CD4-positive, alpha-beta memory T cell (primary cell): Measurements from ENCODE around the gene GUCY2C. TPM values are rescaled to one million over a fixed set of nuclear protein-coding genes. Genes with fewer than 3 reads are reported as not detected.
A peak's percentile ranks its signal among the peaks of the same experiment; 100 is the strongest.
"Not testable (repeated sequence)": the region's sequence is repeated elsewhere in the genome, so short reads cannot be mapped to it uniquely, and the experiment has no call there.

ENCODE experiments used
- CTCF ChIA-PET: fragments of 350-600 bp; sonication (Branson Sonifier 250); formaldehyde crosslinking; loops from one replicate; lab custom pipeline; 2021; ENCODE audit warnings: inconsistent platforms; ENCODE audit not compliant: partially characterized antibody; lab: Charles Lee
- POLR2A ChIA-PET: fragments of 350-600 bp; sonication (Branson Sonifier 250); formaldehyde crosslinking; loops from one replicate; lab custom pipeline; 2021; ENCODE audit not compliant: partially characterized antibody; lab: Charles Lee
- DNase-seq, 5 donors: peaks; one replicate each; pipeline versions ENCODE4 v3.0.0 to v3.0.0-alpha.2; 2020 to 2022; ENCODE audit warnings: mixed read lengths in 1 of 5
- H3K27ac ChIP-seq: one replicate; pipeline ENCODE4 v1.7.0; 2013; ENCODE audit warnings: low read depth, low read length
- H3K27me3 ChIP-seq: 2 replicates; pipeline ENCODE4 v1.7.0; 2013; ENCODE audit warnings: mild to moderate bottlenecking, low read length, moderate library complexity; ENCODE audit not compliant: insufficient read depth
- H3K36me3 ChIP-seq: 2 replicates; pipeline ENCODE4 v1.7.0; 2013; ENCODE audit warnings: mild to moderate bottlenecking, low read length, moderate library complexity; ENCODE audit not compliant: insufficient read depth
- H3K4me1 ChIP-seq: 2 replicates; pipeline ENCODE4 v1.7.0; 2013; ENCODE audit warnings: mild to moderate bottlenecking, low read length, moderate library complexity; ENCODE audit not compliant: insufficient read depth
- H3K4me3 ChIP-seq, 2 donors: one replicate each; pipeline ENCODE4 v1.7.0; 2013; ENCODE audit warnings: low read length in 2 of 2, mild to moderate bottlenecking in 1 of 2
- H3K9me3 ChIP-seq, 2 donors: one replicate each; pipeline ENCODE4 v1.7.0; 2013; ENCODE audit warnings: low read length in 2 of 2, control low read depth in 1 of 2; ENCODE audit not compliant: control insufficient read depth in 1 of 2
- H3K27ac Mint-ChIP-seq, 7 donors: one replicate each; pipeline ENCODE4 v1.8.0; 2020 to 2021; ENCODE audit warnings: mixed read lengths in 7 of 7, mild to moderate bottlenecking in 6 of 7, inconsistent platforms in 3 of 7, moderate library complexity in 3 of 7
- H3K27me3 Mint-ChIP-seq, 2 donors: one replicate each; pipeline ENCODE4 v1.8.0; 2020 to 2021; ENCODE audit warnings: mixed read lengths in 2 of 2
- H3K36me3 Mint-ChIP-seq, 2 donors: one replicate each; pipeline ENCODE4 v1.8.0; 2020 to 2021; ENCODE audit warnings: mixed read lengths in 2 of 2, inconsistent platforms in 1 of 2, mild to moderate bottlenecking in 1 of 2
- H3K4me1 Mint-ChIP-seq, 4 donors: one replicate each; pipeline ENCODE4 v1.8.0; 2020 to 2021; ENCODE audit warnings: mixed read lengths in 4 of 4, mild to moderate bottlenecking in 1 of 4
- H3K4me3 Mint-ChIP-seq, 8 donors: one replicate each; pipeline ENCODE4 v1.8.0; 2020 to 2021; ENCODE audit warnings: mixed read lengths in 8 of 8, mild to moderate bottlenecking in 7 of 8, moderate library complexity in 6 of 8, inconsistent platforms in 3 of 8
- H3K9me3 Mint-ChIP-seq, 8 donors: one replicate each; pipeline ENCODE4 v1.8.0; 2020 to 2021; ENCODE audit warnings: mixed read lengths in 8 of 8, mild to moderate bottlenecking in 5 of 8, inconsistent platforms in 3 of 8, moderate library complexity in 1 of 8
- intact Hi-C: fragments of 100-400 bp; cut with micrococcal nuclease; formaldehyde crosslinking; loops from one replicate; pipeline ENCODE4 v1.15.1; 2023
- polyA plus RNA-seq, 2 donors: library from polyadenylated mRNA; unstranded; fragments of 300-500 nt; fragmentation: Illumina TruSeq; gene quantifications; one replicate each; pipeline ENCODE4 v1.2.3, GENCODE V29; 2021
- total RNA-seq, 2 experiments: library from RNA; stranded (reverse); gene quantifications; one replicate each; pipeline ENCODE4 v1.2.3, GENCODE V29; 2021

Gene GUCY2C
- total and polyA plus RNA-seq, 4 experiments from 2014 or later, result not detected

DNA sequence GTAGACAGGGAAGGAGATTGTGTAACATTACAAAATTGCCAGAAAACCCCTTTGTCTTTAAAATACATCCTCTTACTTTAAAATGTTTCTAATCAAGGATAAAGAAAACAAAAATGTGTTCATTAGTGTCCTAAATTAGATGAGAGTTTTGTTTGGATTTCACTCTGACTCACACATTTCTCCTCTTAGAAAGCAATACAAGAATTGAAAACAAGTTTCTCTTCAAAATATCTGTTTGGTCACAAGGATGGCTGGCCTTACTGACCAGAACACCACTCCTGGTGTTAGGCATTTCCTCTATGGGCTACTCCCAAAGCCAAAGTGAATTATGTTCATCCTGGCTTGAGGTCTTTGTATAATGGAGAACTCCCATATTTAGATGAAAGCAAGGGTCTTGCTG lies 6.4 kb downstream of the GUCY2C start:
- H3K9me3 ChIP-seq, result no peaks in the 10 kb centered on the region
- no peak overlapping the region for H3K4me3 ChIP-seq
- no peaks in the 10 kb centered on the region for H3K27me3 ChIP-seq
- POLR2A ChIA-PET, result no interaction called here
- Mint-ChIP-seq H3K27ac (no peak overlapping the region), H3K9me3 (no peaks in the 10 kb centered on the region), H3K4me1 (no peaks in the 10 kb centered on the region), H3K4me3 (no peak overlapping the region), H3K36me3 (no peaks in the 10 kb centered on the region), H3K27me3 (peaks cover 0 to 7% of the 10 kb centered on the region in 2 donors)
- no peak for DNase-seq
- CTCF ChIA-PET, result no interaction called here
- intact Hi-C loops, result no loop called here
- H3K27ac ChIP-seq, result no peak overlapping the region
- H3K36me3 ChIP-seq, result no peaks in the 10 kb centered on the region
- no peaks in the 10 kb centered on the region for H3K4me1 ChIP-seq

DNA sequence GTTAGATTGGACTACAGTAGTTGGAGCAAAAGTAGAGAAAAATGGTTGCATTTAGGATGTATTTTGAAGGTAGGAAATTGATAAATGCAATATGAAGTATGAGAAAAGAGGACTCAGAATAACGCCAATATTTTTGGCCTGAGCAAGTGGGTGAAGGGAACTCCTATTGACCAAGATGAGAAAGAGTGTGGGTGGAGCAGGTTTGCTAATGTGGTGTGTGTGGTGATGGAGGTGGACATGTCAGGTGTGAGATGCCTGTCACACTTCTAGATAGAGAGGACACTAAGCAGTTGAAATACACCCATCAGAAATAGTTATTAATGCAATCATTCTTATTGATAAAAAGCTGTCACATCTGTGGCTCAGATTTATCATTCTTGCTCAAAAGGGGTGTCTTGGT lies 7.3 kb downstream of the GUCY2C start:
- Histone ChIP-seq H3K9me3 (no peaks in the 10 kb centered on the region), H3K27me3 (no peaks in the 10 kb centered on the region), H3K27ac (no peak overlapping the region), H3K4me3 (no peak overlapping the region), H3K36me3 (no peaks in the 10 kb centered on the region), H3K4me1 (no peaks in the 10 kb centered on the region)
- H3K27me3 Mint-ChIP-seq, result peaks cover 0 to 6% of the 10 kb centered on the region in 2 donors
- DNase-seq, result no peak
- POLR2A ChIA-PET, result no interaction called here
- no peaks in the 10 kb centered on the region for H3K36me3 Mint-ChIP-seq
- intact Hi-C loops, result no loop called here
- H3K27ac Mint-ChIP-seq, result no peak overlapping the region
- H3K4me3 Mint-ChIP-seq, result no peak overlapping the region
- H3K4me1 Mint-ChIP-seq, result no peaks in the 10 kb centered on the region
- H3K9me3 Mint-ChIP-seq, result no peaks in the 10 kb centered on the region
- CTCF ChIA-PET, result no interaction called here

DNA sequence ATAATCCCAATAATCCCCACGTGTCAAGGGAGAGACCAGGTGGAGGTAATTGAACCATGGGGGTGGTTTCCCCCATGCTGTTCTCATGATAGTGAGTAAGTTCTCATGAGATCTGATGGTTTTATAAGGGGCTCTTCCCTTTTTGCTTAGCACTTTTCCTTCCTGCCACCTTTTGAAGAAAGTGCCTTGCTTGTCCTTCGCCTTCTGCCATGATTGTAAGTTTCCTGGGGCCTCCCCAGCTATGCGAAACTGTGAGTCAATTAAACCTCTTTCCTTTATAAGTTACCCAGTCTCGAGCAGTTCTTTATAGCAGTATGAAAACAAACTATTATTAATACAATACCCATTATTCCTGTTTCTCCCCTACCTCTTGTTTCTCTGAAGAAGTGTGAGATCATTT lies 14.2 kb downstream of the GUCY2C start:
- H3K36me3 ChIP-seq, DNase-seq, H3K4me1 ChIP-seq, H3K9me3 Mint-ChIP-seq, intact Hi-C loops, H3K4me1 Mint-ChIP-seq, H3K27me3 ChIP-seq, H3K27me3 Mint-ChIP-seq, H3K4me3 Mint-ChIP-seq, CTCF ChIA-PET, H3K9me3 ChIP-seq, H3K36me3 Mint-ChIP-seq, H3K27ac ChIP-seq, POLR2A ChIA-PET, H3K4me3 ChIP-seq: not testable (repeated sequence)
- H3K27ac Mint-ChIP-seq, result peak overlapping the region in 1 of 7 donors; percentile 10

DNA sequence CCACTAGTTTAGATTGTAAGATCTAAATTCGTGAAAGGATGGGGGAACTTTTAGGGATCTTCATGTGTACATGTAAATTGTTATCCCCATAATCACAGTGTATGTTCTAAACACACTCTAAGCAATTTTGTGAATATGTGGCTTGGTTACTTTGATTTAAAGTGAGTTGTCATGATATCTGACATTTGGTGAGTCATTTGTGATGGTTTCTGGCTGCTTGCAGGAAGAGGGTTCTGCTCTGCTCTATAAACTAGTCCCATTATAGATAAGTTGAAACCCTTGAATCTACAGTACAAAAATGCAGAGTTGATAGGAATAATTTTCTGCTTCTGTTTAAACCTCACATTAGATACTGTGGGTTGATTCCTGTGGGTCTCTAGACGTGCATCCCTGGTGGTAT lies 14.8 kb downstream of the GUCY2C start:
- H3K27me3 ChIP-seq, result no peaks in the 10 kb centered on the region
- Mint-ChIP-seq H3K4me3 (no peak overlapping the region), H3K9me3 (no peaks in the 10 kb centered on the region), H3K27me3 (no peaks in the 10 kb centered on the region), H3K27ac (no peak overlapping the region), H3K36me3 (no peaks in the 10 kb centered on the region), H3K4me1 (no peaks in the 10 kb centered on the region)
- no peak overlapping the region for H3K27ac ChIP-seq
- CTCF ChIA-PET, result no interaction called here
- H3K36me3 ChIP-seq, result no peaks in the 10 kb centered on the region
- DNase-seq, result no peak
- no peak overlapping the region for H3K4me3 ChIP-seq
- no peaks in the 10 kb centered on the region for H3K4me1 ChIP-seq
- intact Hi-C loops, result no loop called here
- H3K9me3 ChIP-seq, result no peaks in the 10 kb centered on the region
- POLR2A ChIA-PET, result no interaction called here

DNA sequence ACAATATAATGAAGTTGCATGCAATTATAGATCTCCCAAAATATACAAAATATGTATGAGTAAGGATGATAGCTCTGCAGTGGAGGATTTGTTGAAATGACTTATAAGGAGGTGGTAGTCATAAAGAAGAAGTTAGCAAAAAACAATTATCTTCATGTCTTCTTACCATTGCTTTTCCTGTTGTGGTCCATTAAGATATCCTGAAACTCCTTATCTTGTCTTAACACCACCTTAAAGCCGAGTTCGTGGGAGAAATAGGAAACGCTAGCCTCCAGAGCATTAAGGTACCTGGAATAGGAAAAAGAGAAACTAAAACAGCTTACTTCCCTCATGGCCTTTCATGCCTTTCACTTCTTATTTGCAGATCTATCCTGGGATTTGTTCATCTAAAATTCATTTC lies 15.2 kb downstream of the GUCY2C start:
- intact Hi-C loops, result no loop called here
- POLR2A ChIA-PET, result no interaction called here
- H3K4me3 Mint-ChIP-seq, result no peak overlapping the region

DNA sequence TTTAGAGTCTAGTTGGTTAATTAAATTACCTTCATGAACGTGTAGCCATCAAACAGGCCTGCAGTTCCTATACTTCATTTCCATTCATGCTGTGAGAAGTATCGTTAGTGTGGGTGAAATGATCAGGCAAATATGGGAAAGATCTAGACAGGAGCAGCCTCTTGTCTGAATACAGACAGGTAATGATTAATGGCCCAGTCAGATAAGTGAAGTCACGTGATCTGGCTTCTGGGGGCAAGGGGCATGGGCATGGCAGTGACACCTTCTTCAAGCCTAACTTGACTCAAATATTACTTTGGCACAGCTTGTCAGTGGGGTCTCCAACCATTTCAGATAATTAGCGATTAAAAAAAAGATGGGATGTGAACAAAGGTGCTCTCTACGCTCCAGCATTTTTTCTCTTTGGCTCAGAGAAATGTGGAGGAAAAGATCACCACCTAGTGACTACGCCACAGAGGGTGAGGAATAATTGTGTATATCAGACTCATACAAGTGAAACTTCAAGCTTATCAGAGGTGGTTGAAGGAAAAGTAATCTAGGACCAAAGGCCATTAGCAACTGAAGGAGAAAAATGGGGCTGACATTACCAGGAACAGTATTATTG lies 17.8 kb downstream of the GUCY2C start:
- no peak overlapping the region for H3K27ac Mint-ChIP-seq
- intact Hi-C loops, result no loop called here
- Histone ChIP-seq H3K27me3 (no peaks in the 10 kb centered on the region), H3K4me1 (no peaks in the 10 kb centered on the region), H3K27ac (no peak overlapping the region), H3K36me3 (no peaks in the 10 kb centered on the region), H3K4me3 (no peak overlapping the region), H3K9me3 (no peaks in the 10 kb centered on the region)
- peaks cover 0 to 1% (median 0%) of the 10 kb centered on the region in 4 donors for H3K4me1 Mint-ChIP-seq
- POLR2A ChIA-PET, result no interaction called here
- no peak overlapping the region for H3K4me3 Mint-ChIP-seq
- CTCF ChIA-PET, result interaction anchor here (1.5 kb wide), 1 partner anchor 8 kb away, joined by 4 read pairs; no protein-coding TSS in a partner anchor
- DNase-seq, result no peak
- no peaks in the 10 kb centered on the region for H3K36me3 Mint-ChIP-seq
- peaks cover 6 to 13% of the 10 kb centered on the region in 2 donors for H3K27me3 Mint-ChIP-seq
- H3K9me3 Mint-ChIP-seq, result no peaks in the 10 kb centered on the region

More for the DNA sequence above, 15.2 kb downstream of the GUCY2C start:
- H3K27me3 ChIP-seq, result no peaks in the 10 kb centered on the region
- CTCF ChIA-PET, result no interaction called here
- Mint-ChIP-seq H3K9me3 (no peaks in the 10 kb centered on the region), H3K27ac (no peak overlapping the region), H3K4me1 (no peaks in the 10 kb centered on the region), H3K36me3 (no peaks in the 10 kb centered on the region), H3K27me3 (peaks cover 0 to 2% of the 10 kb centered on the region in 2 donors)
- no peak for DNase-seq
- no peak overlapping the region for H3K27ac ChIP-seq
- H3K36me3 ChIP-seq, result no peaks in the 10 kb centered on the region
- H3K4me1 ChIP-seq, result no peaks in the 10 kb centered on the region
- no peak overlapping the region for H3K4me3 ChIP-seq
- H3K9me3 ChIP-seq, result no peaks in the 10 kb centered on the region

DNA sequence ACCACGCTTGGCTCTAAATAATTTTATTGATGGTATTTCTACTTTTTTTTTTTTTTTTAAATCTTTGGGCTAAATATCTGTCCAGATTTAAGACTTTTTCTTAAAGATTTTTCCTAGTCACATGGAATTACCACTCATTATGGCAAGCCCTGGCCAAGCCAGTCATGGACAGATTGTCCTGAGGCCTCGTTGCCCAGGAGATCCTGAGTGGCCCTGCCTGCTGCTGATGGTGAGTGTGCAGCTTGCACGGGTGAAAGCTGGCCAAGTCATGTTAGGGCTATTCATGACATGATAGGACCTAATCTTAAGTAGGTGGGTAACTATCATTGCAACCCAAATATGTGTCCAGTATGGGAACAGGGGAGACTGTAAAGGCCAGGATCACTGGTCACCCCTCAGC lies 27.8 kb downstream of the GUCY2C start:
- ChIA-PET CTCF (interaction anchor here (0.8 to 1.1 kb wide), 2 partner anchors 40 to 430 kb away, joined by 3 read pairs; no protein-coding TSS in a partner anchor), POLR2A (no interaction called here)
- no peak for DNase-seq
- Mint-ChIP-seq H3K36me3 (no peaks in the 10 kb centered on the region), H3K27ac (no peak overlapping the region), H3K4me1 (peaks cover 0 to 5% (median 3%) of the 10 kb centered on the region in 4 donors), H3K4me3 (no peak overlapping the region), H3K9me3 (no peaks in the 10 kb centered on the region), H3K27me3 (peaks cover 6 to 8% of the 10 kb centered on the region in 2 donors)
- intact Hi-C loops, result no loop called here
- H3K4me1 ChIP-seq, result no peaks in the 10 kb centered on the region
- H3K27me3 ChIP-seq, result no peaks in the 10 kb centered on the region
- no peak overlapping the region for H3K27ac ChIP-seq
- no peak overlapping the region for H3K4me3 ChIP-seq
- no peaks in the 10 kb centered on the region for H3K9me3 ChIP-seq
- no peaks in the 10 kb centered on the region for H3K36me3 ChIP-seq
